Stimulated activated naive CD4-positive, alpha-beta T cell treated with Interleukin-2 at 50 U/mL for 16 hours (primary cell): ENCODE measurements around the gene FAM53B.

Experiments used
- DNase-seq: peaks from one replicate; lab custom pipeline; 2025; lab: John Stamatoyannopoulos, UW

Gene FAM53B

DNA sequence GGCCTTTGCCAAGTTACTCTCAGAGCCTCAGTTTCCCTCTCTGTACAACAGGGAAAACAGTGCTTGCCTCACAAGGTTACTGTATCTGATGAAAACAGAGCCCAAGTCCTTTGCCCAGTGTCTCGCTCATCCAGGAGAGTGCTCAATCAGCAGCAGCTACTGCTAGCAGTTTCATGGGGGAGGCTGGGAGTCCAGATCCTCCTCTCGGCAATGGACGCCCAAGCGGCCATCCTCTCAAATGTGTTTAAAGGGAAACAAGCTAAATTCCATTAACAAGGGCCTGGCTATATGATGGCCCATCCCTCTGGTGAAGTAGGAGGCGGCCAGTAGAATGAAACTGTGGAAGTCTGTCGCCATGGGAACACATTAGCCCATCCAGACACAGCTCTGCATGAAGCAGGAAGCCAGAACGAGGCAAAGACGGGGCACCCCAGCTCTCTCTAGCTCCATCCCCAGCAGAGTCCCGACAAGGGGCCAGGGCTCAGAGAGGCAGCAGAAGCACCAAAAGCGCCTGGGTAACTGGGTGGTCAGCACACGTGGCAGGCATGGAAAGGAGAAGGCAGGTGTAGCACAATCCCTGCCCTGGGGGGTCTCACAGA lies 35.2 kb downstream of the FAM53B start:
- no peak for DNase-seq

DNA sequence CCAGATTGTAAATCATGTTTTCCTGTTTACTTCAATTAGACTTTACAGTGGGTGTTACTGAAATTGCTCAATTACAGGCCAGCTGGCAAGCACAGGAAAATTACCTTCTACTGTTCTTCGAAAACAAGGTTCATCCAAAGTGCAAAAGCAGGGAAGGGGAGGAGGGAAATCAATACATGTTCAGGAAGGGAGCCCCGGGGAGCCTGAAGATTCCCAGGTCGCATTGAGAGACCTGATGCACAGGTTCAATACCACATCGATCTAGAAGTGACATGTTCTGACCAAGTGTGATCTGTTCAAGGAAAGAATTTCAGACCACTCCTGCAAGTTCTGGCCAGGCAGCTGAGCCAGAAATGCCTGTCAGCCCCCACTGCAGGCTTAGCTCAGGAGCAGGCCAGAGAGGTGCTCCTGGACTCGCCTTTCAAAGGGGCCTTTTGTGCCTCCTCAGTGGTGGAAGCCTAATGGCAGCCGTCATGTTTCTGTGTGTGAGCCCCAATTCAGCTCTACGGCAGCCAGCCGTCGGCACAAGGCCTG lies 35.9 kb downstream of the FAM53B start:
- no peak for DNase-seq

DNA sequence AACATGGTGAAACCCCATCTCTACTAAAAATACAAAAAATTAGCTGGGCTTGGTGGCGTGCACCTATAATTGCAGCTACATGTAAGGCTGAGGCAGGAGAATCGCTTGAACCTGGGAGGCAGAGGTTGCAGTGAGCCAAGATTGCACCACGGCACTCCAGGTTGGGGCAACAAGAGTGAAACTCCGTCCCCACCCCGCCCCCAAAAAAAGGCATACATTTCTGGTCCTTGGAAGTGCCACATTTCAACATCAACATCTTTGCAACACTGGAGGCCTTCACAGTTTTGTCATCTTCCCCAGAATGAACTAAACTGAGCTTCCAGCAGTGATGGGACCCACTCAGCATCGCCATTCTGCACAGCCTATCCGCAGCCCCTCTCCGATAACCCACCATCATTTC lies 36.6 kb downstream of the FAM53B start:
- DNase-seq: no peak

DNA sequence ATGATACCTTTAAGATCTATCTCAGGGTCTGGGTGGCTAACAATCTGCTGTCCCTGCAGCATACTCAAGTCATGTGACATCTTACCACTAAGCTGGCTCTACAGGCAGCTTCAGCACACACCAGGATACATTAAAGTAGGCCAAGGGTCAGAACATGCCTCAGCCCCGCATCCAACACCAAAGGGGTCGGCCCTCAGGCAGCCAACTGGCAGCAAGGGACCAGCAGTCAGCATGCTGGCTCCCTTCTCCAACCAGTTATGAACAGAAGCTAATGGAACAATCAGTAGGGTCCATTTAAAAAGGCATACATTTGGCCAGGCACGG lies 37.1 kb downstream of the FAM53B start:
- DNase-seq: no peak

DNA sequence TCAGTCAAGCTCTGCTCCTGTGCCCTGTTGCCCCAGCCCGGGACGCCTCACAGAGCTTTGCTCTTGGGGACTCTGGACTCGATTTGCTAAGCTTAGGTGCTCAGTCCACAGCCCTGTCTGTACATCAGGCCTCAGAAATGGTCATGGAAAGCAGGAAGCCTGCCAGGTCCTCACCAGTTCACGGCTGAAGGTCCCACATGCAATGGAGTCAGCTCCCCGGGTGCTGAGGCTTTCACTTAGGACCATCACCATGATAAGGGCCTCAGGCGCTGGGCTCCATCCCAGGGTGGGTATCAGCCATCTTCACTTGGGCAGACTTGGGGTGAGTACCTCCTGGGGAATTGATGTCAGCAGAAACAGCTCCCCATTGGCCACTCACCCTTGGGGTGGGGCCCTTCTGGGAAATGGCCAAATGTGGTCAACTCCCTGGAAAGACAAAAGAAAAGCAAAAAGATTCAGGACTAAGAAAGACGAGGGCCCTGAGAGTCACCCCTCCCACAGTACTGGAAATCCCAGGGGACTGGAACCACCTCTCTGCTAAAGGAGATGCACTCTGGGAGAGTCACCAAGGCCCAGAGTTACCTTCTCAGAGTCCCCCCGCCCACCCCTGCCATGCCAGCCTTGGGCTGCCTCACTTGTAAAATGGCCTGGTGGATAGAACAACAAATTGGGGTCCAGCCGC lies 37.6 kb downstream of the FAM53B start:
- no peak for DNase-seq

DNA sequence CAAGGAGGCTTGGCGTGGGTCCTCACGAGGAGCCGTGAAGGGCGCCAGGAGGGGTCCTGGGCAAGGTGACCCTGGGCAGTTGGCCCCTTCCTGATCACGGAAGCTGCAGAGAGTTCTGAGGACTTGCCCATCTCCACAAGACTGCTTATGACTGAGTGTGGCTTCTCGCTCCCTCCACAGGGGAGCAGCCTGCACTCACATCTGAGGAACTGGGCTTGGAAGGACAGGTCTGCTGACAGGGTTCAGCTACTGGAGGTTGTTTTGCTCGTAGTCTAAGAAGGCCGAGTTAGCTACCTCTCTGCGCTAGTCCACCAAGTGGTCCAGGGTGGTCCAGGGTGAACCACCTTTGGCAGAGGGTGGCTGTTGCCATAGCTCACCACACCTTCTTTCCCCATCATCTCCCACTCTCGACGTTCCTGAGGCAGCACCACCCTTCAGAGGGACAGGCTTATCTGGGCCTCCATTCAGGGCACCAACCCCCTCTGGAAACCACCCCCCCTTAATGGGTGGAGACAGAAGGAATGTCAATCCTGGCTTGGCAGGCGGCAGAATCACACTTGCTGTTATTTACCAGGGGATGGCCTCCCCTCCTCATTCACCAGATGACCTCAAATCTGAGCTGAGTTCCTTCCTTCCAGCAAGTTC lies 38.2 kb downstream of the FAM53B start:
- no peak for DNase-seq

DNA sequence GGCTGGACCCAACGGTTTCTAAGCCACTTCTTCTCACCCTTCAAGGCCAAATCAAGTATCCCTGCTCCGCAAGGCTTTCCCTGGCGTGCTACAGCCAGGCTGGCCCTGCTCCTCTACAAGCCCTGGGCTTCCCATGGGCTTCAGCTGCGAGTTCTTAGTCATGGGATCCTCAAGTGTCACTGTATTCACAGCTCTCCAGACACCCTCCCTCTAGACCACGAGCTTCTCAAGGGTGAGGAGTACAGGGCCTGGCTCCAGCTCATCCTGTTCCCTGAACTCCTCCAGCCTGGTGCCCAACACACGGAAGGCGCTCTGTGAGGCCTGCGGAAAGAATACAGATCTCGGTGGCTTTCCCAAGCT lies 38.8 kb downstream of the FAM53B start:
- DNase-seq: no peak

DNA sequence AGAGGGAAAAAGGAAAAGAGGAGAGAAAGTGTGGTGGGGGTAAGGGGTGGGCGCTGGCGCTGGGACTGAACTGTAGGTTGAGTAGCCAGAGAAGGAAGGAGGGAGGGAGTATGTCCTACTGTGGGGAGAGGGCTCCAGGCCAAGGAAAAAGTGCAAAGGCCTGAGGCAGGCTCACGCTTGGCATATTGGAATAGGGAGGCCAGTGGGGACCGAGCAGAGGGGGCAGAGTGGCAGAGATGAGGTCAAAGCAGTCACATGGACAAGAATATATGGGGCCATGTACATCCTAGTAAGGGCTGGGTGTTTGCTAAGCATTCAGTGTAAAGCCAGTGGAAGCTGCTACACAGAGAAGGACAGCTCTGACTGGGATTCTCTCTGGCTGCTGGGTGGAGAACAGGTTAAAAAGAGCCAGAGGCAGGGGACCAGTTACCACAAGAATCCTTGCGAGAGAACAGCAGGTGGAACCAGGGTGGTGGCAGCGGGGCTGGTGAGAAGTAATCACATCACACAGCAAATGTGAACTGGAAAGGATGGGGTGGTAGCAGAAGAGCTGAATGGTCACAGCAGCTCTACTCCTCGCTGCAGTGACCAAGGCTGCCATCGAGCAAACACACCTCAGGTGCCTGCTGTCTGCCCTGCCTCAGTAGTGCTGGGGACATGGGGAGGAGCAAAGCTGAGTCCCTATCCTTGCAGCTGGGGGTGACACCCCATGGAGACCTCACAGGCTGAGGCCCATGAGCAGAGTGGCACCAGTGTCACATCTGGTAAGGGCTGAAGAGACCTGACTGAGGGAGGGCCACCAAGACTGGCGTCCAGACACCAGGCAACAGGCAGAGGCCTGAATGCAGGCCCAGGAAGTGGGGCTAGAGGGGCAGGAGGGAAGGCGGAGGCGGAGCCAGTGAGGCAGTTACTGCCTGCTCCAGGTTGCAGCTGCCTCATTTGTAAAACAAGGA lies 39.5 kb downstream of the FAM53B start:
- no peak for DNase-seq

DNA sequence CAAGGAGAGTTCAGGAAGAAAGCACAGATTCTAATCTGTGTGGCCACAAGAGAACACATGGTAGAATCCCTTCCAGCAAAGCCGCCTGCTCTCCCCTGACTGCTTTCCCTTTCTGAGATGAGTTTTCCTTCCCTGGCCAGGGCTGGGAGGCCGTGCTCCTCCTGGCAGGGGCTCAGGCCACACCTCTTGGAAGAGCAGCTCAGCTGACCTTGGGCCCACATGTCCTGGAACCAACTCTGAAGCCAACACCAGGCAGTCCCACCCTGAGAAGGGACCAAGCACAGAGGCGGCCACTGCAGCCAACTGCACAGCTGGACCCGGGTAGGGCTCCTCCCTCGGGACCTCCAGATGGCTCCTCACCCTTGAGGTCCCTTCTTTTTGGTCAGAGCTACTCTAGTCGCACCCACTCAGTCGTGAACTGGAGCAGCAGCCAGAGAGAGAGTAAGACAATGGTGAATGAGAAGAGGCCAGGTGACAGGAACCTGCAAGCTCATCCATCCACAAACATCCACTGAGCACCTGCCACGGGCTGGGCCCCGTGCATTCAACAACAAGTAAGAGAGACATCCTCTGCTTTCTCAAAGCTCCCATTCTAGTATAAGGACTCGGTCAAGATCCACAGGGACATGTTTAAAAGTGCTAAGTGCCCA lies 40.3 kb downstream of the FAM53B start:
- DNase-seq: no peak

DNA sequence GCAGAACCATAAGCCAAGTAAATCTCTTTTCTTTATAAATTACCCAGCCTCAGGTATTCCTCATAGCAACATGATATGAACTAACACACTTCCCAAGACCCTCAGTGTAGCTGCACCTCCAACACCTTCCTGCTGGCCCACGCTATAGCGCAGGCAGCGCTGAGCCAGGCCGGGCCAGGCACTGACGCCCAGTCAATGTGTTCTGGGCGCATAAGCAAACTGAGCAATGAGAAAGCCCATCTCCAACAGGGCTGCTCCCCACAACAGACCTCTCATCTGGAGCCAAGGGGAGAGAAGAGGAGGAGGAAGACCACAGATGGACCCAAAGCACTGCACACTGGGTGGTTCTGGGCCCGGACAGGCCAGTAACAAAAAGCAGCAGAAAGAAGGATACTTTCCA lies 40.8 kb downstream of the FAM53B start:
- no peak for DNase-seq

DNA sequence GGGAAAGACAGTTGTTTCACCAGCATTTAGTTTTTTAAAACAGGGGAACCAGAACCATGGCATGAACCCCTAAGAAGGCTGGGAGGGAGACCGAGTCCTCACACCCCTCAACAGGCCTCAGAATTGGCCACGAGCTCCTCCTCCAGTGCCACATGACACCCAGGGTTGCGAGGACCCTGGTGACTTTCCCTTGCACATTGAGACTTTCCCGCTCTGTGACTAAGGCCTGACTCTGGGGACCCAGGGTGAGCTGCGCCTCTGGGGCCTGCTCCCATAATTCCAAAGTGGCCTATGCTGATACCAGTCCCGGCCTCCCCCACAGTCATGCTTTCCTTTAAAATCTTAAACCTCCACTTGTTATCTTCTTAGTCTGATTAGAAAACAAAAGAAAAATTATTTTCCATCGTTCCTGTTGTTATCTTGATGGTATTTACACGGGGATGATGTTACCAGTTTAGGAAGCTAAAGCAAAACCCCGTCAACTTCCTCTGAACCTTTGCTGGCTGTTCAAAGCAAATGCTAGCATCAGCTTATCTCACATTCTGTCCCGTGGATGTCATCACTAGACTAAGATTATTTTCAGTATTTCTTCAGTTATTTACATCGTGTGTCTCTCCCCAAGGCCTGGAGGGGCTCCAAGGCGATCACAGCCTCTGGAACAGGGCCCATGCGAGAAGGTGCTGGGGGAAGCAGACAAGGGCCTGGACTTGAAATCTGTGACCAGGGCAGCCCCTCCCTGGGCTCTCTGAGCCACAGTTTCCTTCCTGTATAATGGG lies 42.1 kb downstream of the FAM53B start:
- peak; percentile 52 for DNase-seq

DNA sequence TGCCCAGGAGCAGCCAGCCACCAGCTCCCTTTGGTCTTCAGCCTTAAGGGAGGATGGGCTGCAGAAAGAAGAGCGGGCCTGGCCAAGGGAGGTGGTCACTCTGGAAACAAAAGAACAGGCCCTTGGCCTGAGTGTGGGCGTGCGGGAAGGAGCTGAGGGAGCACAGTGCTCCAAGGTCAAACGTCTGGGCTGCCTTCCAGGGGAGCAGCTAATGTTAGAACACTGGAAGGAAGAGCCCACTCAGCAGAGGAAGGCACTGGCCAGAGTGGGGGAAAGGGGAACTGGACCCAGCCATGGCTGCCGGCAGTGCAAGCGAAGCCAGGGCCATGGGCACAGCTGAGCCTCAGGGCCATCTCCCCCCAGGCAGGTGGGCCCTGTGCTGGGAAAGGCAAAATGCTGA lies 42.7 kb downstream of the FAM53B start:
- no peak for DNase-seq

DNA sequence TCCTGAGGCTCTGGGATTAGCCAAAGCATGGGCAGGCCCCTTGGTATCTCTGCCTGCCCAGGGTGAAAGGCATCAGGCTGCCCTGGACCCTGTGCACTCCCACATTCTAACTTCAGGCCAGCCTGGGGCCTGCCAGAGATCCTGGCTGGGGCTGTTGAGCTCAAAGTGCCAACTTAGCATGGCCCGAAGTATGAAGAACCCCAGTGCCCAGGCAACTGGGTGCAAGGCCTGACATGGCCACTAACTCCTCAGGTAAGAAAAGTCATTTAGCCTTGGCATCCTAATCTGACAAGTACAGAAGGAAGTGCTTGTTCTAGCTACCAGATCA lies 43.2 kb downstream of the FAM53B start:
- DNase-seq: no peak

DNA sequence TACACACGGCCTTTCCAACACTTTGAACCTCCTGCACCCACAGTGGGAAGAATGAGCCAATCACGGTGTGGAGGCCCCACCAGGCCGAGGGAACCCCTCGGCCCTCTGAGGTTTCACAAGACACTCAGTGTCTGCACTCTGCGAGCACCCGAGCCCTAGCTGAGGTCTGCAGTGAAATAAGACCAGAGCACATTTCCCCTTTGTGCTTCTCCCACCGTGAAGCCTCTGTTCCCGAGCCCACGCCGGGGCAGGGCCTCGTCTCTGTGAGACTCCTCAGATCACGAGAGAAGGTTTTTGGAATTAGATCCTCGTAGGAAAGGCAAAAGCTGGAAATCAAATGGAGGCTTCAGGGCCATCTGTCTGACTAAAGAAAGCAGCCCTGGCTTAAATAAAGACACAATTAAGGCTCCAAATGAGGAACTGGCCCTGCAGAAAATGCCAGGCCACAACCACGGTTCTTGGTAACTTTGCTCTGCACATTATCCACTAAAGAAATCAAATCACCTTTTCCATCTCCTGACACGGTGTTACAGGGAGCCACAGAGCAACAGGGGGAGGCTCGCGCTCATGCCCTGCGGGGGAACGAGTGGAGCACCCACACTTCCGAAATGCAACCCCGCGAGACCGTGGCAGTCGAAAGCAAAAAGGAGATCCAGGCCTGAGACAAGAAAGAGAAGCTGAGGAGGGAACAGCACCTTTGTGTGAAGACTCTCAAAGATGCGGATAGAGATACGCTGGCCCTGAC lies 43.7 kb downstream of the FAM53B start:
- no peak for DNase-seq

DNA sequence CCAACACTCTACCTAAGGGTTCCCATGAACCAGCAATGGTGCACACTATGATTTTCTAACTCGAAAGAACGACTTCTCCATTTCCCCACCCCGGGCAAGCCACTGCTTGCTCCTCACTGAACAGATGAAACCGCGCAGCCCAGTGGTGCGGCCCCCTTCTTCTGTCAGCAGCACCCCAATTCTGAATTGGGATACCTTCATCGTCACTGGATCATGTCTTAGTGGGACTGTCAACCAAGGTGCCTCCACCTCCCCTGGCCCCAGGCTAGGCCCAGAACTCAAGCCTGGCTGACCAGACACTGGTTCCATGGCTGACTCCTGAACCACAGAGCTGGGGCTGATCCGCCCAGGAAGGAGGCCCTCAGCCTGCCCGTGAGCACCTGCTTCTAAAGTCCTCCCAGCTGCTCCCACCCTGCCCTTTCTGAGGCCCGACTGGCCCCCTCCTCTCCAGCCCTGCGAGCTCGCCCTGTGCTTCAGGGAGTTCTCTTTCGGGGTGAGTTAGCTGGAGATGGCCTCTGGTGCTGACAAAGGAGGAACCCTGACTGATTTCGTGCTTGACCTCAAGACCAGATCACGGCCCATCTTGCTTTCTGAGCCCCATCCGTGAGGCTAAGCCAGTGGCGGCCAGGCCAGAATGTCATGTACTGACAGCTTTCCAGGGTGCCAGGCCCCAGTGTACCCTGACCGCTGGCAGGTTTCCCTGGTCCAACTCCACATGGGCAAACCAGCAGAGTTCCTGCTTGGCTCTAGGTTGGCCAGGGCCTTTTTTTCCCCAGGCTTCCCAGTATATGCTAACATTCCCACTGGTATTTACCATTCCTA lies 44.5 kb downstream of the FAM53B start:
- no peak for DNase-seq

DNA sequence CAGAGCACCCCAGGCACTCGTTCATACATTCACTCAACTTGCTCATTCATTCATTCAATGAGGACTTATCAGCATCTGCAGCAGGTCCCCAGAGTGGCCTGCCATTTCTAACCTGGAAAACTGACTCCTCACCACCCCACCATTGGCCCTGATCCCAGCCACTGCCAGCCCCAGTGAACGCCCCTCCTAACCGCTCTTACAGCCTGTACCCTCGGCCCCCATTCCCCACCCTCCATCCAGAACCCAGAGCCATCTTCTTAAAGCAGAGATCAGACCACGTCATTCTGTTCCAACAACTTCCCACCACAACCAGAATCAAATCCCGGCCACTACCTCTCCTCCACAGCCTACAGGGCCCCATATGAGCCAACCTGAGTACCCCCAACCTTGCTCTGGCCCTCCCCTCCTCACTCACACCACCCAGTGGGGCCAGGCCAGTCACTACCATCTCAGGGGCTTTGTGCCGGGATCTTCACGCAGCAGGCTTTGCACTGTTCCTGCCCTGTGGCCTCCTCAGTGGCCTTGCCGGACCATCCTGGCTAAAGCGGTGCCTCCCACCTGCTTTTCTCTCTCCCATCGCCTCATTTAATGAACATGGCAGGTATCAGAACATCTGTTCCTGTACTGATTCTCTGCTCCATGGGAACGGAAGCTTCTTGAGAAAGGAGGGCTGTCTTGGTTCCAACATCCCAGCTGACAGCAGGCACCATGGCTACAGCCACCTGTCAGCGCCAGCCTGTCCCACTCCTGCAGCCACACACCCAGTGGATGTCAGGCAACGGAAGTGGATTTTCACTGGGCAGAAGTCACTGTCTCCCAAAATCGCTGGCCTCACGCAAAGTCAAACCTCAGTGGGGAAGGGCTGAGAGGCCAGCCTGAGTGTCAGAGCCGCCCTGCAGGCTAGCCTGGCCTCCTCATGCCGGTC lies 45.4 kb downstream of the FAM53B start:
- no peak for DNase-seq

DNA sequence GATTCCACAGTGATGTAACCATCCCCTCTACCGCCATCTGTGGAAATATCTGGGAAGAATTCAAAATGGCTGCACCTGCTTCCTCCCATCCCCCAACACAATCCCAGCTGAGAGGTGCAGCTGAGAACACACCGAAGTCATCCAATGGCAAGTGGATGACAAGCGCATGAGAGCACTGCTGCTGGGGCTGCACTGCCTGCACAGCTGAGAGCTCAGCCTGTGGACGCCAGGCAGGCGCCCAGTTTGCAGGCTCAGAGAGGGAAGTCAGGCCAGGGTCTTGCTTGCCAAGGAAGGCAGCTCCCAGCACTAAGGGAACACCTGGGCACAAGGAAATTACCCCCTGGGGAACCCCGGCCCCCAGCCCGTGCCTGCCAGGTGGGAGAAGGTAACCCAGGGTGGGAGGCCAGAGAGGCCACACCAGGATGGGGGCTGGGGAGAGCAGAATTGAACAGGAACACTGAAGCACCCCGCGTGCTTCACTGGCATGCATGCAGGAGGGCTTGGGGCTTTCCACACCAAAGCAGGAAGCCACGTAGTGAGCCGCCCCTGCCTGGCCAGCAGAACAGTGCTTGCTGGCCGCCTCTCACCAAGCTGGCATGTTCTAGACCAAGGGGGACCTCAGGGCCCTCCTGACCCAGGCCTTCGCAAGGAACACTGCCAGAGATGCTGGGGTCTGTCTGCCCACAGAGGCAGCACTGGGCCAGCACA lies 46.2 kb downstream of the FAM53B start:
- DNase-seq: peak; percentile 59

DNA sequence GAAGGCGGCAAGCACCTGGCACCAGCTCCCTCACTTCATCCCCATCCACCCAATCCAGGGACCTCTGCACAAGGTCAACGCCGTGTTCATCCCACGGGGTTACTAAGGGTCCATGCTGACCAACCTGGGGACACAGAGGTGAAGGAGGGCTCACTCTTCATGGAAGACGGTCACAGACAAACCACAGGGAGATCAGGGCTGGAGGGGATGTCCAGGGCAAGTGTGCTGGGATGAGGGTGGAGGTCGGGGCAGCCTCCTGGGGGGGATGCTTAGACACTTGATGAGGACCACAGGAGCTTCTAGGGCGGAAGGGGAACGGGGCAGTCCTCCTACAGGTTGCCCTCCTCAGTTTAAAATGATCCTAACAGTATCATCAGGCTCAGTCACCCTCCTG lies 46.7 kb downstream of the FAM53B start:
- no peak for DNase-seq
